H1 (cell line): ENCODE measurements around the gene B3GNT2.
A peak's percentile ranks its signal among the peaks of the same experiment; 100 is the strongest.

Experiments used
- EGR1 ChIP-seq: IDR thresholded peaks from 2 replicates; pipeline ENCODE4 v1.6.1; 2011; ENCODE audit warnings: low read depth, low read length, borderline replicate concordance
- NANOG ChIP-seq: IDR thresholded peaks from 2 replicates; pipeline ENCODE4 v1.6.1; 2011; ENCODE audit warnings: low read length, low read depth, mild to moderate bottlenecking, inconsistent platforms; ENCODE audit not compliant: insufficient read depth, poor library complexity, severe bottlenecking
- POLR2A ChIP-seq, 2 experiments: IDR thresholded peaks; 1 replicate in 1 of 2; 2 replicates in 1 of 2; pipeline ENCODE4 v1.6.1; 2011; ENCODE audit warnings: low read depth in 2 of 2, low read length in 2 of 2, mild to moderate bottlenecking in 2 of 2; ENCODE audit errors: control extremely low read depth in 1 of 2
- RAD21 ChIP-seq, 2 experiments: IDR thresholded peaks in 1 of 2; conservative IDR thresholded peaks in 1 of 2; 2 replicates each; pipeline ENCODE4 v1.6.1; 2011; ENCODE audit warnings: low read depth in 2 of 2, low read length in 2 of 2, improper control_type of control experiment in 1 of 2, inconsistent platforms in 1 of 2, mild to moderate bottlenecking in 1 of 2, moderate library complexity in 1 of 2
- SIX5 ChIP-seq: IDR thresholded peaks from 2 replicates; pipeline ENCODE4 v1.6.1; 2011; ENCODE audit warnings: mild to moderate bottlenecking, low read depth, low read length
- TF ChIP-seq, protein P1 (sequence below): IDR thresholded peaks from 2 replicates; pipeline ENCODE4 v1.6.1; 2012; ENCODE audit warnings: low read length, inconsistent platforms
- TF ChIP-seq, protein P2 (sequence below), 3 experiments: IDR thresholded peaks; 1 replicate in 2 of 3; 2 replicates in 1 of 3; pipeline versions ENCODE4 v1.5.1 to v1.6.1; 2011; ENCODE audit warnings: low read length in 3 of 3, mild to moderate bottlenecking in 3 of 3, inconsistent platforms in 2 of 3, low read depth in 1 of 3, moderate library complexity in 1 of 3; ENCODE audit not compliant: insufficient read depth in 1 of 3; ENCODE audit errors: control extremely low read depth in 1 of 3
- TF ChIP-seq, protein P3 (sequence below): IDR thresholded peaks from 2 replicates; pipeline ENCODE4 v1.6.1; 2011; ENCODE audit warnings: low read depth, mild to moderate bottlenecking, low read length; ENCODE audit not compliant: insufficient read depth

DNA sequence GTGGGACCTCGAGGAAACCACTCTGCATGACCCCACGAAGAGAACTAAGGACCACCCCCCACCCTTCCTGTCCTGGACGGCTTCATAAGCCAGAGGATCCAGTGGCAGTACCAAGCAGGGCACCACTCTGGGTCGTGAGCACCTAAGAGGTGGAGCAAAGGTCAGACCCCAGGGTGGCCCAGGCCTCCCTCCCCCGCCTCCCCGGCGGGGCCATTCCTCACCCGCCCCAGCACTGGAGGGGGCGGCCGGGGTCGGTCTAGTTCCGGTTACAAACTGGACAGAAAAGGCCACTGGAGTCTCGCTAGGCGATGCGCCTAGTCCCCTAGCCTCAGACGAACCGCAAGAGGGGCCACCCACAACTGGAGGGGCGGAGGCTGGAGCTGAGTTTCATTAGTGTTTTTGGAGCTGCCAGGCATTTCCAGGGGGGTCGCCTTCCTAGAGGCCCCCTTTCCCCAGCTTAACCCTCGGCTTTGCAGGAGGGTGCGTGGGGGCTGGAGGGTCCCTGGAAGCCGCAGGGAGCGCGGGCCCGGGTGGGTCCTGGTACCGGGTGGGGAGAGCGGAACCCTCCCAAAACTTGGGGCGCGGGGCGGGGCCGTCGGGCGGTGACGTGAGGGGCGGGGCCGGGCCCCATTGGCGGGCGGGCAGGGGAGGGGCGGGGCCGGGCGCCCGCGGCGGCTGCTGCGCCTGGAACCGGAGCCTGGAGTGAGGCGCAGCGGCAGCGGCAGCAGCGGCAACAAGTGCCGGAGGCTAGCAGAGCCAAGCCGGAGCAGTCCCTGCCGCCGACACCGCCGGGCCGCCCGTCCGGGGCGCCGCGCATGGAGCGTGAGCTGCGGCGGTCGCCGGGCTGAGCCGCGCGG lies at the start of gene B3GNT2:
- TF ChIP-seq, protein P1, sequence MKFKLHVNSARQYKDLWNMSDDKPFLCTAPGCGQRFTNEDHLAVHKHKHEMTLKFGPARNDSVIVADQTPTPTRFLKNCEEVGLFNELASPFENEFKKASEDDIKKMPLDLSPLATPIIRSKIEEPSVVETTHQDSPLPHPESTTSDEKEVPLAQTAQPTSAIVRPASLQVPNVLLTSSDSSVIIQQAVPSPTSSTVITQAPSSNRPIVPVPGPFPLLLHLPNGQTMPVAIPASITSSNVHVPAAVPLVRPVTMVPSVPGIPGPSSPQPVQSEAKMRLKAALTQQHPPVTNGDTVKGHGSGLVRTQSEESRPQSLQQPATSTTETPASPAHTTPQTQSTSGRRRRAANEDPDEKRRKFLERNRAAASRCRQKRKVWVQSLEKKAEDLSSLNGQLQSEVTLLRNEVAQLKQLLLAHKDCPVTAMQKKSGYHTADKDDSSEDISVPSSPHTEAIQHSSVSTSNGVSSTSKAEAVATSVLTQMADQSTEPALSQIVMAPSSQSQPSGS, result no peak
- TF ChIP-seq NANOG, result no peak
- no peak for TF ChIP-seq EGR1
- peak; percentile 65 to 74 for TF ChIP-seq POLR2A (IDR thresholded peaks at IDR 0.05; ENCODE audit: control extremely low read depth in 1 of 2, low read depth in 2 of 2, low read length in 2 of 2)
- TF ChIP-seq, protein P2, sequence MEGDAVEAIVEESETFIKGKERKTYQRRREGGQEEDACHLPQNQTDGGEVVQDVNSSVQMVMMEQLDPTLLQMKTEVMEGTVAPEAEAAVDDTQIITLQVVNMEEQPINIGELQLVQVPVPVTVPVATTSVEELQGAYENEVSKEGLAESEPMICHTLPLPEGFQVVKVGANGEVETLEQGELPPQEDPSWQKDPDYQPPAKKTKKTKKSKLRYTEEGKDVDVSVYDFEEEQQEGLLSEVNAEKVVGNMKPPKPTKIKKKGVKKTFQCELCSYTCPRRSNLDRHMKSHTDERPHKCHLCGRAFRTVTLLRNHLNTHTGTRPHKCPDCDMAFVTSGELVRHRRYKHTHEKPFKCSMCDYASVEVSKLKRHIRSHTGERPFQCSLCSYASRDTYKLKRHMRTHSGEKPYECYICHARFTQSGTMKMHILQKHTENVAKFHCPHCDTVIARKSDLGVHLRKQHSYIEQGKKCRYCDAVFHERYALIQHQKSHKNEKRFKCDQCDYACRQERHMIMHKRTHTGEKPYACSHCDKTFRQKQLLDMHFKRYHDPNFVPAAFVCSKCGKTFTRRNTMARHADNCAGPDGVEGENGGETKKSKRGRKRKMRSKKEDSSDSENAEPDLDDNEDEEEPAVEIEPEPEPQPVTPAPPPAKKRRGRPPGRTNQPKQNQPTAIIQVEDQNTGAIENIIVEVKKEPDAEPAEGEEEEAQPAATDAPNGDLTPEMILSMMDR (IDR thresholded peaks at IDR 0.05; ENCODE audit: control extremely low read depth in 1 of 3, insufficient read depth in 1 of 3, low read depth in 1 of 3, low read length in 3 of 3), result no peak; a peak in 1 of 4 replicates
- no peak for TF ChIP-seq SIX5
- TF ChIP-seq, protein P3, sequence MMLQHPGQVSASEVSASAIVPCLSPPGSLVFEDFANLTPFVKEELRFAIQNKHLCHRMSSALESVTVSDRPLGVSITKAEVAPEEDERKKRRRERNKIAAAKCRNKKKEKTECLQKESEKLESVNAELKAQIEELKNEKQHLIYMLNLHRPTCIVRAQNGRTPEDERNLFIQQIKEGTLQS, result no peak
- no peak; a peak in 1 of 4 replicates for TF ChIP-seq RAD21 (IDR thresholded peaks at IDR 0.05 in 1 of 2, conservative IDR thresholded peaks at IDR 0.05 in 1 of 2; ENCODE audit: low read depth in 2 of 2, low read length in 2 of 2)
